CD4-positive, alpha-beta T cell treated with Interleukin-4 for 1 hour (primary cell): ENCODE data around the gene PKNOX2.

Source experiments
- DNase-seq, 2 donors: peaks; one replicate each; pipeline ENCODE4 v3.0.0-alpha.2; 2020 to 2022

The PKNOX2 gene

GRCh38 chr11:125239585-125240560 is 75.3 kb downstream of the PKNOX2 start:
- DNase-seq, result no peak

- DNase-seq, result no peak
Measured at GRCh38 chr11:125241104-125241503, 76.6 kb downstream of the PKNOX2 start.

GRCh38 chr11:125242141-125242775 is 77.7 kb downstream of the PKNOX2 start:
- DNase-seq, result no peak

- DNase-seq, result no peak
Measured at GRCh38 chr11:125244166-125244565, 79.6 kb downstream of the PKNOX2 start.

- DNase-seq, result no peak
Measured at GRCh38 chr11:125245299-125245698, 80.7 kb downstream of the PKNOX2 start.

GRCh38 chr11:125247431-125247830 is 82.9 kb downstream of the PKNOX2 start:
- DNase-seq, result no peak

- no peak for DNase-seq
Measured at GRCh38 chr11:125250318-125251213, 86.0 kb downstream of the PKNOX2 start.

GRCh38 chr11:125251214-125251545 is 86.6 kb downstream of the PKNOX2 start:
- no peak for DNase-seq

- no peak for DNase-seq
Measured at GRCh38 chr11:125251956-125252355, 87.4 kb downstream of the PKNOX2 start.

- no peak for DNase-seq
Measured at GRCh38 chr11:125253289-125253688, 88.7 kb downstream of the PKNOX2 start.

GRCh38 chr11:125253795-125254525 is 89.4 kb downstream of the PKNOX2 start:
- DNase-seq, result no peak

- no peak for DNase-seq
Measured at GRCh38 chr11:125256541-125257189, 92.1 kb downstream of the PKNOX2 start.

GRCh38 chr11:125257190-125257579 is 92.6 kb downstream of the PKNOX2 start:
- no peak for DNase-seq

GRCh38 chr11:125257751-125258150 is 93.2 kb downstream of the PKNOX2 start:
- no peak for DNase-seq

GRCh38 chr11:125258291-125259032 is 93.9 kb downstream of the PKNOX2 start:
- no peak for DNase-seq

GRCh38 chr11:125261588-125261987 is 97.0 kb downstream of the PKNOX2 start:
- DNase-seq, result no peak

GRCh38 chr11:125262194-125262829 is 97.8 kb downstream of the PKNOX2 start:
- no peak for DNase-seq

- no peak for DNase-seq
Measured at GRCh38 chr11:125262830-125263218, 98.3 kb downstream of the PKNOX2 start.

GRCh38 chr11:125263268-125263790 is 98.8 kb downstream of the PKNOX2 start:
- DNase-seq, result no peak
